Aorta (tissue), 5 donors: ENCODE results near the gene GSDMA. TPM values are rescaled to one million over a fixed set of nuclear protein-coding genes. Genes with fewer than 3 reads are reported as not detected.

Experiments
- ATAC-seq: fragments of 200-7000 bp; cut with Tn5 transposase; one replicate; pipeline ENCODE4 v1.9.1; 2022; ENCODE audit warnings: moderate library complexity; ENCODE audit not compliant: low FRiP score
- DNase-seq, 2 donors: peaks; one replicate each; pipeline ENCODE4 v3.0.0-alpha.2; 2020
- H3K27ac ChIP-seq, 2 donors: one replicate each; pipeline ENCODE4 v1.5.1; 2013; ENCODE audit warnings: low read length in 2 of 2, mild to moderate bottlenecking in 2 of 2, moderate library complexity in 2 of 2, control low read depth in 1 of 2, inconsistent platforms in 1 of 2, low read depth in 1 of 2
- H3K27me3 ChIP-seq, 2 donors: one replicate each; pipeline ENCODE4 v1.6.1; 2013; ENCODE audit warnings: control low read depth in 1 of 2, low read length in 1 of 2, mild to moderate bottlenecking in 1 of 2, moderate library complexity in 1 of 2; ENCODE audit not compliant: insufficient read depth in 2 of 2, control insufficient read depth in 1 of 2
- H3K36me3 ChIP-seq, 2 donors: one replicate each; pipeline ENCODE4 v1.6.1; 2013; ENCODE audit warnings: control low read depth in 1 of 2, low read length in 1 of 2, mild to moderate bottlenecking in 1 of 2; ENCODE audit not compliant: insufficient read depth in 2 of 2, control insufficient read depth in 1 of 2
- H3K4me1 ChIP-seq, 2 donors: one replicate each; pipeline ENCODE4 v1.6.1; 2013; ENCODE audit warnings: low read length in 2 of 2, control low read depth in 1 of 2, mild to moderate bottlenecking in 1 of 2, moderate library complexity in 1 of 2; ENCODE audit not compliant: insufficient read depth in 2 of 2, control insufficient read depth in 1 of 2
- H3K4me3 ChIP-seq, 2 donors: one replicate each; pipeline ENCODE4 v1.5.1; 2013; ENCODE audit warnings: low read length in 2 of 2, control low read depth in 1 of 2, mild to moderate bottlenecking in 1 of 2
- H3K9me3 ChIP-seq: one replicate; pipeline ENCODE4 v1.6.1; 2013; ENCODE audit warnings: mild to moderate bottlenecking, low read length; ENCODE audit not compliant: control insufficient read depth
- WGBS, 2 donors: extraction: QIAGEN DNeasy Blood & Tissue Kit; methylation state at CpG; one replicate each; pipeline ENCODE4 v1.1.7; 2013; 5-methylcytosine and 5-hydroxymethylcytosine counted together
- intact Hi-C, 2 donors: fragments of 100-400 bp; cut with DNase I; formaldehyde crosslinking; loops; one replicate each; pipeline versions ENCODE4 v1.14.2 to v1.15.0; 2022
- polyA plus RNA-seq, 2 donors: library from polyadenylated mRNA; stranded (reverse); fragments of 200-250 nt; gene quantifications; one replicate each; pipeline ENCODE4 v1.2.3, GENCODE V29; 2013
- total RNA-seq, 2 donors: library from RNA; stranded (reverse); fragmentation: NEBNext Ultra II Directional; extraction: Animal tissue kit (Norgen Biotek cat#: 25700); gene quantifications; one replicate each; pipeline ENCODE4 v1.2.1, GENCODE V29; 2021
- donor health status: healthy with polysubstance abuse.
- donor health status: Bipolar disorder and iron deficiency.
- donor health status: DM: no; HTN: no; CAD: no.
- donor health status: DM: no; HTN: no; CAD: no.
- donor health status: DM: yes; HTN: yes; CAD: no.

GSDMA gene
- total and polyA plus RNA-seq, 4 donors = 0.28 to 6.2 (median 1.2) TPM; not detected in 1

GRCh38 chr17:39927101-39927928 lies 35.5 kb upstream of the GSDMA start, which contains the start of the genes LRRC3C and ORMDL3:
Gene LRRC3C, plus strand, starts transcription at chr17:39927732. Its CDS starts 13,792 bp downstream, at chr17:39941524.
Gene ORMDL3, minus strand, starts transcription at chr17:39927601. Its CDS starts 3,398 bp downstream, at chr17:39924203.
- 1% methylated on average over 43 to 72 of the region's 72 CpGs for WGBS, 2 donors
- Histone ChIP-seq H3K9me3 (no peaks in the 10 kb centered on the region), H3K4me3 (peak within 1 kb of the TSS; percentile 76 to 97), H3K4me1 (peaks cover 3 to 6% of the 10 kb centered on the region in 2 donors), H3K27ac (peak within 1 kb of the TSS; percentile 99 to 100), H3K36me3 (peaks cover 0 to 7% of the 10 kb centered on the region in 2 donors), H3K27me3 (no peaks in the 10 kb centered on the region)
- DNase-seq (peak; percentile 96 to 98), ATAC-seq (peak; percentile 96)
- intact Hi-C loops = loop anchor here in 1 of 2 donors (5.0 kb wide), 1 partner anchor 50 kb away; no protein-coding TSS in a partner anchor

GRCh38 chr17:39927929-39928857 lies 34.6 kb upstream of the GSDMA start:
- H3K4me1 ChIP-seq = peaks cover 3 to 6% of the 10 kb centered on the region in 2 donors
- WGBS, 2 donors = 14 to 15% methylated on average over 17 of the region's 17 CpGs
- H3K27me3 ChIP-seq = no peaks in the 10 kb centered on the region
- peak; percentile 71 to 81 for DNase-seq
- peak overlapping the region; percentile 99 to 100 for H3K27ac ChIP-seq
- no peaks in the 10 kb centered on the region for H3K9me3 ChIP-seq
- peak overlapping the region; percentile 22 to 77 for H3K4me3 ChIP-seq
- peaks cover 0 to 3% of the 10 kb centered on the region in 2 donors for H3K36me3 ChIP-seq
- intact Hi-C loops = loop anchor here (2.0 to 5.0 kb wide), 2 partner anchors 25 to 49 kb away; no protein-coding TSS in a partner anchor
- ATAC-seq = peak; percentile 70

- intact Hi-C loops = loop anchor here (2.0 to 5.0 kb wide), 2 partner anchors 24 to 48 kb away; no protein-coding TSS in a partner anchor
- H3K27ac ChIP-seq = peak overlapping the region; percentile 99 to 100
These were observed 33.8 kb upstream of the GSDMA start for GRCh38 chr17:39928858-39929645.

GRCh38 chr17:39929646-39930407 lies 33.0 kb upstream of the GSDMA start:
- ATAC-seq (no peak), DNase-seq (no peak)
- Histone ChIP-seq H3K36me3 (no peaks in the 10 kb centered on the region), H3K27ac (peak overlapping the region; percentile 80), H3K9me3 (no peaks in the 10 kb centered on the region), H3K4me3 (no peak overlapping the region), H3K27me3 (no peaks in the 10 kb centered on the region), H3K4me1 (peaks cover 3 to 6% of the 10 kb centered on the region in 2 donors)
- intact Hi-C loops = loop anchor here (2.0 to 5.0 kb wide), 2 partner anchors 23 to 47 kb away; no protein-coding TSS in a partner anchor
- 28% methylated on average over 5 of the region's 5 CpGs for WGBS, 2 donors

More at GRCh38 chr17:39928858-39929645, 33.8 kb upstream of the GSDMA start:
- no peaks in the 10 kb centered on the region for H3K36me3 ChIP-seq
- H3K27me3 ChIP-seq = no peaks in the 10 kb centered on the region
- DNase-seq (no peak), ATAC-seq (peak; percentile 27)
- 4 to 8% methylated on average over 8 of the region's 8 CpGs for WGBS, 2 donors
- peak overlapping the region in 1 of 2 donors; percentile 77 for H3K4me3 ChIP-seq
- no peaks in the 10 kb centered on the region for H3K9me3 ChIP-seq
- H3K4me1 ChIP-seq = peaks cover 3 to 6% of the 10 kb centered on the region in 2 donors

GRCh38 chr17:39933912-39934311 lies 28.9 kb upstream of the GSDMA start:
- Histone ChIP-seq H3K9me3 (no peaks in the 10 kb centered on the region), H3K27me3 (no peaks in the 10 kb centered on the region), H3K27ac (no peak overlapping the region), H3K36me3 (no peaks in the 10 kb centered on the region), H3K4me1 (peaks cover 0 to under 1% of the 10 kb centered on the region in 2 donors), H3K4me3 (no peak overlapping the region)
- intact Hi-C loops = no loop called here
- 30 to 31% methylated on average over 5 of the region's 5 CpGs for WGBS, 2 donors
- ATAC-seq = no peak
- DNase-seq = no peak

GRCh38 chr17:39934324-39934723 lies 28.5 kb upstream of the GSDMA start:
- no peaks in the 10 kb centered on the region for H3K36me3 ChIP-seq
- no peak for DNase-seq
- no peaks in the 10 kb centered on the region for H3K27me3 ChIP-seq
- 75 to 77% methylated on average over 5 of the region's 5 CpGs for WGBS, 2 donors
- no peaks in the 10 kb centered on the region for H3K4me1 ChIP-seq
- no peaks in the 10 kb centered on the region for H3K9me3 ChIP-seq
- no peak overlapping the region for H3K4me3 ChIP-seq
- intact Hi-C loops = no loop called here
- H3K27ac ChIP-seq = no peak overlapping the region
- no peak for ATAC-seq

- Histone ChIP-seq H3K4me1 (no peaks in the 10 kb centered on the region), H3K27me3 (no peaks in the 10 kb centered on the region), H3K9me3 (no peaks in the 10 kb centered on the region), H3K36me3 (no peaks in the 10 kb centered on the region), H3K4me3 (no peak overlapping the region), H3K27ac (no peak overlapping the region)
- no peak for ATAC-seq
- WGBS, 2 donors = 59 to 72% methylated on average over 3 of the region's 3 CpGs
- intact Hi-C loops = no loop called here
- DNase-seq = no peak
These were observed 26.9 kb upstream of the GSDMA start for GRCh38 chr17:39935909-39936308.
